ENCODE measurements around the gene PTER. TPM values are rescaled to one million over a fixed set of nuclear protein-coding genes. Genes with fewer than 3 reads are reported as not detected.

PTER gene
- total RNA-seq, 1 donor from 2014 or later = 25.6 TPM

GRCh38 chr10:16544099-16544498 is 107.3 kb downstream of the PTER start:
- DNase-seq (ENCODE audit: low read depth) = no peak

DNA sequence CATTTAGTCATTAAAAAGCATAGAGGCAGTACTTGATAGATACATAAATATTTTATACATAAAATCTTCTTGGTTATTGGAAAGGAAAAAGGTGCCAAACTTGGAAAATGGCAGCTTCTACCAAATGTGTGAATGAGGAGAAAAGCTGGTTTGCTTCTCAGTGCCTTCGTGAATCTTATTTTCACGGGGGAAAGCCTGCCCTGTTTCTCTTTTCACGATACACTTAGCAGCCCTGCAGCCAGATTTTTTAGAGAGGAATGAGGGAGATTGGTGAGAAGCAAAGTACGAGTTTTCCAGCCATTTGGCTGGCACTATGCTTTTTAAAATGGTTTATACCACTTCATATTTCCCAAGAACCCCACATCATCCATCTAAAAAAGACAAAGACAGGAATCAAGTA is 107.8 kb downstream of the PTER start:
- DNase-seq (ENCODE audit: low read depth) = no peak

DNA sequence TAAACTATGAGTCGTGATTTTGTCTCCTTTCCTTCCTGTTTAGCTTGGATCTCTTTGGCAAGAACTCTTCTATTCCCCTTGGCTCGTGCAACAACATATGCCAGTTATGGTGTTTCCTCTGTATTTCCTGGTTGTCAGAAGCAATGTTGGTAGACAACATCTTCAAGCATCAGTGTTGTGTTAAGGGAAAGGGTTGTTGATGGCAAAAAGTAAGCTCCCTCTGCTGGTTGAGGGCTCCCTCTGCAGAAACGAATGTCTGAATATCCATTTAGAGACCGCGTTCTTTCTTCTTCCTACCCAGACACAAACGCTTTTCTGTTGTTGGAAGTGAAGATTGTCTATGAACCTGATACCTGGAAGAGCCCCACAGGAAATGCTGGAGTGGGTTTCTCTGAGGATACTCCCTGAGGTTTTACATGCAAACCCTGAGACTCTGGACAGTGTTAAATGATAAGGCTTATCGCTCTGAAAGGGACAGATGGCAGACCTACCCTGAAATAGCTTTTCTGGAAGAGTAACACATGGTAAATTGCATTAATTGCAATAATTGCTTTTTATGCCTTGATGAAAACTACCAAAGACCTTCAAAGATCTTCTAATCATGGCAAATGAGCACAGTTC is 108.4 kb downstream of the PTER start:
- DNase-seq (ENCODE audit: low read depth) = peak; percentile 48

- no peak for DNase-seq (ENCODE audit: low read depth)
Observed at GRCh38 chr10:16547973-16548372, 111.2 kb downstream of the PTER start.

- DNase-seq (ENCODE audit: low read depth) = no peak
Observed at GRCh38 chr10:16559236-16559773, 122.5 kb downstream of the PTER start.

DNA sequence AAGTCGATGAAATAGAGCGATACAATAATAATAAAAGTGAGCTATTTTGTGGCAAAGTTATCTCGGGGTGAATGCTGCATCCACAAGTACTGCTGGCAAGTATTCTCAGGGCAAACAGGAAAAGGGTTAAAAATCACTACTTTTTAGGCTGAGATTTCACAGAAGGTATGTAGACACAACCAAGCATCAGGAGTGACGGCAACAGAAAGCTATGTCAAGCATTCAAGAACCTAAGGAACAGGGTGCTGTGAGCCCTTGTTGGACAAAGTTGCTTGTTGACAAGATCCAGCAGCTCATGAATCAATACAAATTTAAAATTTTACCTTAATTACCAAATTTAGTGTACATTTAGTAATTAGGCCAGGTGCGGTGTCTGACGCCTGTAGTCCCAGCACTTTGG is 126.1 kb downstream of the PTER start:
- no peak for DNase-seq (ENCODE audit: low read depth)

Other genes with a start within 250 kb of the PTER start
- 0.60 and 2.4 TPM in 2 replicates for gene C1QL3, start 84.9 kb downstream of the PTER start, total RNA-seq

All from renal cortical epithelial cell (primary cell).